ENCODE results near the gene GSAP.

DNA sequence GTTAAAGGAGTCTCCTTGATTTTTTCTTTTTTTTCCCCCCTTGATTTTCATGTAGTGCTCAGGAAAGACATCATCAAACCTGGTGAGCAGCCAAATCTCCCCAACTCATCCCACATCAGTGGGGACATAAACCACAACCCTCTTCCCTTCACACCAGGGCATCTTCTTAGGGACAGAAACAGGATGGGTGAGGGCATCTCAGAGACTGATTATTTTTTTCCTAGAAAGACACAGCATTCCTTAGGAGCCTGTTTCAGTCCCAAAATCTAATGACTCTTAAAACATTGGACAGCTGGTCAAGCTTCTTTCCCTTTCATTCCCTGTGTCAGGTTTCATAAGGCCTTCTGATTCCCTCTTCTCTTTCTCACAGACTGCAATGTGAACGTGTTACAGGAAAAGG is 31.5 kb upstream of the GSAP start:
- TF ChIP-seq, protein P1, sequence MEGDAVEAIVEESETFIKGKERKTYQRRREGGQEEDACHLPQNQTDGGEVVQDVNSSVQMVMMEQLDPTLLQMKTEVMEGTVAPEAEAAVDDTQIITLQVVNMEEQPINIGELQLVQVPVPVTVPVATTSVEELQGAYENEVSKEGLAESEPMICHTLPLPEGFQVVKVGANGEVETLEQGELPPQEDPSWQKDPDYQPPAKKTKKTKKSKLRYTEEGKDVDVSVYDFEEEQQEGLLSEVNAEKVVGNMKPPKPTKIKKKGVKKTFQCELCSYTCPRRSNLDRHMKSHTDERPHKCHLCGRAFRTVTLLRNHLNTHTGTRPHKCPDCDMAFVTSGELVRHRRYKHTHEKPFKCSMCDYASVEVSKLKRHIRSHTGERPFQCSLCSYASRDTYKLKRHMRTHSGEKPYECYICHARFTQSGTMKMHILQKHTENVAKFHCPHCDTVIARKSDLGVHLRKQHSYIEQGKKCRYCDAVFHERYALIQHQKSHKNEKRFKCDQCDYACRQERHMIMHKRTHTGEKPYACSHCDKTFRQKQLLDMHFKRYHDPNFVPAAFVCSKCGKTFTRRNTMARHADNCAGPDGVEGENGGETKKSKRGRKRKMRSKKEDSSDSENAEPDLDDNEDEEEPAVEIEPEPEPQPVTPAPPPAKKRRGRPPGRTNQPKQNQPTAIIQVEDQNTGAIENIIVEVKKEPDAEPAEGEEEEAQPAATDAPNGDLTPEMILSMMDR (conservative IDR thresholded peaks at IDR 0.05 in 1 of 2, IDR thresholded peaks at IDR 0.05 in 1 of 2; ENCODE audit: low read depth in 1 of 2, low read length in 2 of 2): no peak
- no peak for TF ChIP-seq EZH2 (IDR thresholded peaks at IDR 0.05; ENCODE audit: low read length, missing control alignments)

Measured in fibroblast of lung (primary cell).